ENCODE results near the gene CD48. TPM values are rescaled to one million over a fixed set of nuclear protein-coding genes. Genes with fewer than 3 reads are reported as not detected.

The CD48 gene
- polyA plus RNA-seq, 1 donor (not counting 4 experiments of a cell fraction or from before 2014, with no cell fraction given): 0.07 TPM

DNA sequence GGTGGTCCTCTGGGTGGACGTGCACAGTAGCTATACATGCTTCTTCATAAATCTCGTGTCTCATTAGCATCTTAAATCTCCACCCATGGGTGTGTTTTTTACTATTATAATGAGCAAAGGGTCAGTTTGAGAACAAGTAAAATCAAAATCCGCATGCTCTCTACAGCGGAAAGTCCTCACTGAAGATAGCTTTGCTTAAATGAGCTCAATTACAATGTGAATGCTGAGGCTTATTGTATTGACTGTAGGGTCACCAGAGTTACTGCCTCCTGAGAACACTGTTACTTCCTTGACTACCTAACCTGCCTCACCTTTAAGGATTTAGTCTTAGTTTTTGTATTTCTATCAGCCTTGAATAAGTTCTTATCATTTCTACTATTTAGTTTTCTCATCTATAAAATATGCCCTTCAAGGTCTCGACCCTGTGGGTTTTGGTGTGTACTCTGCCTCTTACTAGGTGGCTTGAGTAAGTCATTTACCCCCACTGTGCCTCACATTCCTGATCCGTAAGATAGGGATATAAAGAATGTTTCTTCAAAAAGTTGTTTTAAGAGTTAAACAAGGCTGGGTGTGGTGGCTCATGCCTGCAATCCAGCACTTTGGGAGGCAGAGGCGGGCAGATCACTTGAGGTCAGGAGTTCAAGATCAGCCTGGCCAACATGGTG, 35.3 kb upstream of the CD48 start:
- Histone ChIP-seq H3K9me1 (ENCODE audit: control insufficient read depth, extremely low read depth, insufficient read depth, low read length) (no peaks in the 10 kb centered on the region), H3K4me2 (ENCODE audit: control insufficient read depth, extremely low read depth, insufficient read depth, low read depth, low read length) (no peak overlapping the region), H3K27me3 (ENCODE audit: control insufficient read depth, extremely low read depth, insufficient read depth, low read length) (no peaks in the 10 kb centered on the region), H3K36me3 (ENCODE audit: control insufficient read depth in 2 of 2, extremely low read depth in 1 of 2, insufficient read depth in 2 of 2, low read length in 2 of 2) (peaks cover 0 to 9% of the 10 kb centered on the region in 2 experiments), H3K9me3 (ENCODE audit: control insufficient read depth, low read depth, low read length) (no peaks in the 10 kb centered on the region), H3K9ac (ENCODE audit: control insufficient read depth, extremely low read depth, insufficient read depth, low read length) (no peak overlapping the region), H4K20me1 (ENCODE audit: control insufficient read depth, extremely low read depth, insufficient read depth, low read length) (no peaks in the 10 kb centered on the region), H3K27ac (ENCODE audit: control insufficient read depth, insufficient read depth, low read length) (no peak overlapping the region), H3K79me2 (ENCODE audit: control insufficient read depth, insufficient read depth, low read length) (no peaks in the 10 kb centered on the region), H3K4me1 (ENCODE audit: control insufficient read depth, extremely low read depth, insufficient read depth, low read length) (peaks cover 18% of the 10 kb centered on the region), H3K4me3 (ENCODE audit: control insufficient read depth in 2 of 3, extremely low read depth in 1 of 3, insufficient read depth in 2 of 3, low read depth in 1 of 3, low read length in 3 of 3) (no peak overlapping the region), H2AFZ (ENCODE audit: control insufficient read depth, low read length) (no peak overlapping the region)
- TF ChIP-seq CTCF (optimal IDR thresholded peaks at IDR 0.05 in 1 of 3, IDR thresholded peaks at IDR 0.05 in 1 of 3, conservative IDR thresholded peaks at IDR 0.05 in 1 of 3; ENCODE audit: extremely low read depth in 1 of 3, insufficient read depth in 2 of 3, low read length in 3 of 3) (no peak), EZH2 (IDR thresholded peaks at IDR 0.05; ENCODE audit: low read length) (no peak)
- dilution Hi-C loops (cut with MboI; ENCODE audit: extremely low pct_ligation_motif_present, low sequenced_read_pairs): no loop called here
- DNase-seq (ENCODE audit: low read depth, low spot score) (no peak), FAIRE-seq (no peak)

DNA sequence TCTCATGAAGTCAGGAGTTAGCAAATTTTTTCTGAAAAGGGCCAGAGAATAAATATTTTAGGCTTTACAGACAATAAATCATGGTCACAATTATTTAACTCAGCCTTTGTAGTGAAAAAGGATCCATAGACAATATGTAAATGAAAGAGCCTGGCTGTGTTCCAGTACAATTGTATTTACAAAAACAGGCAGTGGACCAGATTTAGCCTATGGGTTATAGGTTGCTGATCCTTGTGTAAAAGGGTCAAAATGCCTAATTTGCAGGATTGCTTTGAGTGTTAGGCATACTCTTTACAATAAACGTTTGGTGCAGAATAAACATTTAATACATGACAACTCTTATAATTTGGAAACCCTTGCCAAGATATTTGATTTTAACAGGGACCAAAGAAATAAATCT, 33.9 kb upstream of the CD48 start:
- no peak overlapping the region for H3K4me3 ChIP-seq (ENCODE audit: control insufficient read depth in 2 of 3, extremely low read depth in 1 of 3, insufficient read depth in 2 of 3, low read depth in 1 of 3, low read length in 3 of 3)
- TF ChIP-seq CTCF (optimal IDR thresholded peaks at IDR 0.05 in 1 of 3, IDR thresholded peaks at IDR 0.05 in 1 of 3, conservative IDR thresholded peaks at IDR 0.05 in 1 of 3; ENCODE audit: extremely low read depth in 1 of 3, insufficient read depth in 2 of 3, low read length in 3 of 3) (no peak), EZH2 (IDR thresholded peaks at IDR 0.05; ENCODE audit: low read length) (no peak)
- dilution Hi-C loops (cut with MboI; ENCODE audit: extremely low pct_ligation_motif_present, low sequenced_read_pairs): no loop called here
- H3K9me3 ChIP-seq (ENCODE audit: control insufficient read depth, low read depth, low read length): no peaks in the 10 kb centered on the region
- no peak overlapping the region for H2AFZ ChIP-seq (ENCODE audit: control insufficient read depth, low read length)
- no peaks in the 10 kb centered on the region for H3K79me2 ChIP-seq (ENCODE audit: control insufficient read depth, insufficient read depth, low read length)
- no peak overlapping the region for H3K27ac ChIP-seq (ENCODE audit: control insufficient read depth, insufficient read depth, low read length)
- no peaks in the 10 kb centered on the region for H3K27me3 ChIP-seq (ENCODE audit: control insufficient read depth, extremely low read depth, insufficient read depth, low read length)
- H3K4me2 ChIP-seq (ENCODE audit: control insufficient read depth, extremely low read depth, insufficient read depth, low read depth, low read length): no peak overlapping the region
- DNase-seq (ENCODE audit: low read depth, low spot score) (no peak), FAIRE-seq (no peak)
- no peaks in the 10 kb centered on the region for H3K9me1 ChIP-seq (ENCODE audit: control insufficient read depth, extremely low read depth, insufficient read depth, low read length)
- peaks cover 0 to 5% of the 10 kb centered on the region in 2 experiments for H3K36me3 ChIP-seq (ENCODE audit: control insufficient read depth in 2 of 2, extremely low read depth in 1 of 2, insufficient read depth in 2 of 2, low read length in 2 of 2)
- H3K9ac ChIP-seq (ENCODE audit: control insufficient read depth, extremely low read depth, insufficient read depth, low read length): no peak overlapping the region
- H4K20me1 ChIP-seq (ENCODE audit: control insufficient read depth, extremely low read depth, insufficient read depth, low read length): no peaks in the 10 kb centered on the region
- peaks cover 18% of the 10 kb centered on the region for H3K4me1 ChIP-seq (ENCODE audit: control insufficient read depth, extremely low read depth, insufficient read depth, low read length)

Measured in keratinocyte (primary cell).